ENCODE results near the gene LRRC71.

GRCh38 chr1:156899956-156900718 lies 20.3 kb upstream of the LRRC71 start:
- TF ChIP-seq CTCF (IDR thresholded peaks at IDR 0.05) (no peak), POLR2A (IDR thresholded peaks at IDR 0.05) (no peak), EP300 (IDR thresholded peaks at IDR 0.05) (no peak), POLR2AphosphoS5 (IDR thresholded peaks at IDR 0.05) (no peak)
